GM19025 (cell line): ENCODE data around the gene MTFP1.

Experiments
- ATAC-seq: cut with Tn5 transposase; IDR thresholded peaks from one replicate; pipeline ENCODE4 v1.9.1; 2021; ENCODE audit warnings: mild to moderate bottlenecking, low read depth, moderate library complexity; ENCODE audit not compliant: unreplicated experiment

The MTFP1 gene

GRCh38 chr22:30425616-30426387, at the start of gene MTFP1:
MTFP1 (plus strand) TSS chr22:30425768; CDS start chr22:30425880, 112 bp downstream.
- no peak for ATAC-seq

DNA sequence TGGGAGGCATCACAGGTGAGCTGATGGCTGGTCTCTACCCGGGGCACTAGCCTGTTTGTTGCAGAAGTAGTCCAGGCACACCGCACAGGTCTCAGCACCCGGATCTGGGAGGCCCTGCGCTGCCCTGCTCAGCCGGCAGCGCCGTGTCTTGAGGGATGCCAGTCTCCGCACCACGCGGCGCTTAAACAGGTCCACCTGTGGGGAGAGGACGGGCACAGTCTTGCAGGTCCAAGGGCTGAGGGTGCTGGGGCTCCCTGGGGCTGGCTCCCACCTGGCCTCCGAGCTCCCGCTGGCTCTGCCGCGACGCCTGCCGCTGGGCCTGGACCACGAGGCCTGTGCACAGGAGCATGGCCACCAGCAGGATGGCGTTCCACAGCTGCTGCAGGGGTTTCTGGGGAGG, 45.6 kb upstream of the MTFP1 start:
- ATAC-seq: no peak

DNA sequence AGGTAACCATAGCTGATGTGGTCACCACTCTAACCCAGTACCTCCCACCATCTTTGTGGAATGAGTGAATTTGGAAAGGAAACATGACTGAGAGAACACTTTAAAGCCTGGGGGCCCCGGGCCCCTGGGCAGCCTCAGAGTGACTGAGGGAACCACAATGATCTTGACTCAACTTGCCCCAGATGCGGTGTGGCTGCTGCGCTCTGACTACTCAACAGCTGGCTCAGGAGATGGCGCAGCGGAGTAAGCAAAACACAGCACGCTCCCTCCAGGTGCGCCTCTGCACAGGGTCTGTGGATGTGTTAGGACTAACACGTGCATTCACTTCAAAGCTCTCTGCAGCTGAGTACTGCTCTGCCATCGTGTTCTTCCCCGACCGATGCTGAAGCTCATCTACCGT, 44.3 kb upstream of the MTFP1 start:
- ATAC-seq: no peak

DNA sequence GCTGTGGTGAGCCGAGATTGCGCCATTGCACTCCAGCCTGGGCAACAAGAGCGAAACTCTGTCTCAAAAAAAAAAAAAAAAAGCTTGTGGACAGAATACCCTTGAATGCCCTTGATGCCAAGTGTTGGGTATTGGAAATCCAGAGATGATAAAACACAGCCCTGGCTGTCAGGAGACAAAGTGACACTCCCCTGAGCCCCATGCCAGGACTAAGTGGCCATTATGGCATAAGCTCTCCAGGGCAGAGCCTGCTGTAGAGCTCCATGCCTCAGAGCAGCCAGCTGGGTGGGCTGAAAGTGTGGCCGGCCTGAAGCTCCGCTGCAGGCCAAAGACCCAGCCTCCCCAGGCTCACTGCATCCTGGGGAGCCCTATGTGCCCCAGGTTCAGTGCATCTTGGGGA, 43.2 kb upstream of the MTFP1 start:
- no peak for ATAC-seq

- ATAC-seq: no peak
These were observed 42.5 kb upstream of the MTFP1 start for GRCh38 chr22:30383061-30383460.

DNA sequence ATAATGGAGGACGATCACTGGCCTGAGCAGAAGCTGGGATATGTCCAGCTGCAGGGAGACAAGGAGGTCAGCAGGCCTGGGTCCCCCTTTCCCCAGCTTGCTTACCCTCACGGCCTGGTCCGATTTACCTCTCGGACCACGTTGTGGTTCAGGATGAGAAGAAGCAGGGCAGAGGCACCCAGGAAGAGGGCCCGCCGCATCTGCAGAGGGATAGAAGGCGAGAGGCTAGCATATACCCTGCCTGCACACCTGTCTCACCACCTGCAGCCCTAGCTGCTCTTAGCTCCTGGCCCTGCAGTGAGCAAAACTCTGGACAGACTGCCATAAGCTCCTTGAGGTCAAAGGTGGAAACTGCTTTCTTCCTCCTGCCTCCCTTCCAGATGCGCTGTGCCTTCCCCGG, 39.6 kb upstream of the MTFP1 start:
- no peak for ATAC-seq

DNA sequence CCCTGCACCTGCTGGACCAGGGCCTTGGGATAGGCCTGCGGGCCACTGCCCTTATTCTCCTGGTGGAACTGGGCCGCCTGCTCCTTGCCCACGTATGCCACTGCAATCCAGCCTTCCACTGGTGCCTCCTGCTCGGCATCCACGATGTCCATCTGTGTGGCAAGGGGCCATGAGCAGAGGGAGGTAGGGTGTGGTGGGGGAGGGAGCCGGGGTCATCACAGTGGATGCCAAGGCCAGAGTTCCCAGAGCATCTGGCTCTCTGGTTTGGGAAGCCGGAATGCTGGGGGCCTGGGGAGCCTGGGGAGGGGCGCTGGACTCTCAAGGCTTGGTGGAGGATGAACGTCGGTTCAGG, 39.0 kb upstream of the MTFP1 start:
- ATAC-seq: no peak

- peak; percentile 81 for ATAC-seq
These were observed 38.4 kb upstream of the MTFP1 start, which contains the start of gene RNF215 for GRCh38 chr22:30386960-30387827. RNF215 (minus strand) TSS chr22:30387411; CDS start chr22:30387313, 98 bp downstream.

GRCh38 chr22:30390974-30391691, 34.4 kb upstream of the MTFP1 start:
- ATAC-seq: no peak

DNA sequence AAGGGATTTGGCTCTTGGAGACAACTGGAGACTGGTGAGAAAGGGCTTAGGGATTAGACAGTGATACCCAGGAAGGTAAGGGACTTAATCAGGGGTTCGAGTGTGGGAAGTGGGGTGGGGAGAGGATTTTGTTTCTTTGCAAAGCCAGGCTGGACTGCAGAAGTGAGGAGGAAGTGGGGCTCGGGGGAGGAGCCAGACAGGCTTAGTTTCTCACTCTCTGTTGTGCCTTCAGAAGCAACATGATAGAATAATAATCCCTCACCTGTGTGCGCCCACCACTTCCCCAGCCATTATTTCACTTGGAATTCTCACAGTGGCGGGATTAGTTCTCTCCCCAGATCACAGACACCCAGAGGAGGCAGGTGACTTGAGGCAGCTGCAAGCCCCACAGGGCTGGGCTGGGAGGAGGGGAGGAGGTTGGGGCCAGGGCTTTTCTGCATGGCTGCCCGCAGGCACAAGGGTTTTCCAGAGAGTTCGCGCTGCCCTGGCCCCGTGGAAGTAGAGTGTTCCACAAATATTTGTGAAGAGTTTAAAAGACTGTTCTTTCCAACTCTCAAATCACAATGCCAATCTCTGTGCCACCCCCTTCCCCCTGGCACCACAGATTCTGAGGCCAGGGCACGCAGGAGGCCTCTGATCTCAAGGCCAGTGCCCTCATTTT, 32.8 kb upstream of the MTFP1 start:
- ATAC-seq: no peak

DNA sequence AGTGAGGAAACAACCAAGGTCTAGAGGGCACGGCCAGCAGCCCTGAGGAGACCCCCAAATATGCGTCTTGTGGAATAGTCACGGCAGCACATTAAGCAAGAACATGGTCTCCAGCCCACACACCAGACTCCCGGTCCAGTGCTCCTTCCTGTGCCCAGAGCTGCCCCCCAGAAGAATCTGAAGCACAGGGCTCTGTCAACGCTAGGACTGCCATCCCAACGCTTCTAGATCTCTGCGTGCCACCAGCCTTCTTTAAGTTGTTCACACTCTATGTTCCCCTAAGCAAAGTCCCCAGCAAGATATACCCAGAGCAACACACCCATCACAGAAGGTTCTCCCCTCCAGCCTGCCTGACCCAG, 32.3 kb upstream of the MTFP1 start:
- ATAC-seq: no peak

GRCh38 chr22:30393885-30394284, 31.7 kb upstream of the MTFP1 start:
- no peak for ATAC-seq

- no peak for ATAC-seq
These were observed 28.5 kb upstream of the MTFP1 start, which contains the start of gene SEC14L2 for GRCh38 chr22:30396871-30397655. SEC14L2 (plus strand) TSS chr22:30397018; CDS start chr22:30397117, 99 bp downstream.

- ATAC-seq: no peak
These were observed 27.6 kb upstream of the MTFP1 start for GRCh38 chr22:30397656-30398635.

- no peak for ATAC-seq
These were observed 26.6 kb upstream of the MTFP1 start for GRCh38 chr22:30398685-30399680.

GRCh38 chr22:30399718-30400117, 25.9 kb upstream of the MTFP1 start:
- ATAC-seq: no peak

DNA sequence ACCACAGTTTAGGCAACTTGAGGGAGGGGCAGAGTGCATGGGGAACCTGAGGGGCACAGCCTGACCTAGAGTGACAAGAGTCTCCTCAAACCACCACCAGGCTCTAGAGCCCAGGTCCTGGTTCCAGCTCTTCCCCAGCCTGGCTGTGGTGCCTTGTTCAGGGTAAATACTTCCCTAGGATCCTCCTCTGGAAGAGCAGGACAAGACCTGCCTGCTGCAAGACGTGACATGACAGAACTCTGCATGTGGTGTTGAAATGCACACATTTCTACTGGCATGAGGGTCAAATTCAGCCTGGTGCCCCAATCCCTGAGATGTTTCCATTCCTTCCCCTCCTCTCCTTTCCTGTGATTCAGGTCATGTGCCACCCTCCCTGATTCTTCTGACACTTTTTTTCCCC, 25.4 kb upstream of the MTFP1 start:
- no peak for ATAC-seq
